AML-193 (cell line): ENCODE measurements around the gene E2F1.
A peak's percentile ranks its signal among the peaks of the same experiment; 100 is the strongest.

Experiments used
- DNase-seq, 2 experiments: peaks; one replicate each; lab custom pipeline; 2025; lab: John Stamatoyannopoulos, UW

E2F1 gene, protein sequence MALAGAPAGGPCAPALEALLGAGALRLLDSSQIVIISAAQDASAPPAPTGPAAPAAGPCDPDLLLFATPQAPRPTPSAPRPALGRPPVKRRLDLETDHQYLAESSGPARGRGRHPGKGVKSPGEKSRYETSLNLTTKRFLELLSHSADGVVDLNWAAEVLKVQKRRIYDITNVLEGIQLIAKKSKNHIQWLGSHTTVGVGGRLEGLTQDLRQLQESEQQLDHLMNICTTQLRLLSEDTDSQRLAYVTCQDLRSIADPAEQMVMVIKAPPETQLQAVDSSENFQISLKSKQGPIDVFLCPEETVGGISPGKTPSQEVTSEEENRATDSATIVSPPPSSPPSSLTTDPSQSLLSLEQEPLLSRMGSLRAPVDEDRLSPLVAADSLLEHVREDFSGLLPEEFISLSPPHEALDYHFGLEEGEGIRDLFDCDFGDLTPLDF

DNA sequence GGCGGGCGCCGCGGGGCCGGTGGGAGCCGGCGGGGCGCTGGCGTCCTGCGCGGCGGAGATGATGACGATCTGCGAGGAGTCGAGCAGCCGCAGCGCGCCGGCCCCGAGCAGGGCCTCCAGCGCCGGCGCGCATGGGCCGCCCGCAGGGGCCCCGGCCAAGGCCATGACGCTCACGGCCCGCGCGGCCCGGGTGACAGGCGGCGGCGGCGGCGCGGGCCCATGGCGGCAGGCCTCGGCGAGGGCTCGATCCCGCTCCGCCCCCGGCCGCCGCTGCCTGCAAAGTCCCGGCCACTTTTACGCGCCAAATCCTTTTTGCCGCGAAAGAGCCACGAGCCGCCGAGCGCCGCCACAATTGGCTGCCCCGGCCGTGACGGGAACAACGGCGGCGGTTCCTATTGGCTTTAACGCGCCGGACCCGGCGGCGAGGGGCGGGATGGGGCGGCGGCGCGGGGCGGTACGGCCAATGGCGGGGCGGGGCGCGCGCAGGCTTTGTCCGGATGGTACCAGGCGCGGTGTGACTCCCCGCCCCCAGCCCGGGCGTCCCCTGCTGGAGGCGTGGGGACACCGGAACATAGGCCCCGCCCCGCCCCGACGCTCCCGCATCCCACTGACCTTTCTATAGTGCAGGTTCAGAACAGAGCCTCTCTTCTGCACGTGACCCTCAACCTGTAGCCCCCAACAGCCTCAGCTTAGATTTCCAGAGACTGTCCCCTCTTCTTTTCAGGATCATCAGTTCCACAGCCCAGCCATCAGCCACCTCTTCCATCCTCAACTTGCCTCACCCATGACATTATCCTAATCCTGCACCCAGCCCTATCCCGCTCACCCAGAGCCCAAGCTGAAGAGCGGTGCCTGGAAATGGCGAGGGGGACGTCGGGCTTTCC is at the start of gene E2F1:
TSS of gene E2F1 (minus strand) at position 286 of the 884 bp plus-strand sequence. CDS start at position 165, 121 bp downstream.
- DNase-seq: peak; percentile 87 to 89

DNA sequence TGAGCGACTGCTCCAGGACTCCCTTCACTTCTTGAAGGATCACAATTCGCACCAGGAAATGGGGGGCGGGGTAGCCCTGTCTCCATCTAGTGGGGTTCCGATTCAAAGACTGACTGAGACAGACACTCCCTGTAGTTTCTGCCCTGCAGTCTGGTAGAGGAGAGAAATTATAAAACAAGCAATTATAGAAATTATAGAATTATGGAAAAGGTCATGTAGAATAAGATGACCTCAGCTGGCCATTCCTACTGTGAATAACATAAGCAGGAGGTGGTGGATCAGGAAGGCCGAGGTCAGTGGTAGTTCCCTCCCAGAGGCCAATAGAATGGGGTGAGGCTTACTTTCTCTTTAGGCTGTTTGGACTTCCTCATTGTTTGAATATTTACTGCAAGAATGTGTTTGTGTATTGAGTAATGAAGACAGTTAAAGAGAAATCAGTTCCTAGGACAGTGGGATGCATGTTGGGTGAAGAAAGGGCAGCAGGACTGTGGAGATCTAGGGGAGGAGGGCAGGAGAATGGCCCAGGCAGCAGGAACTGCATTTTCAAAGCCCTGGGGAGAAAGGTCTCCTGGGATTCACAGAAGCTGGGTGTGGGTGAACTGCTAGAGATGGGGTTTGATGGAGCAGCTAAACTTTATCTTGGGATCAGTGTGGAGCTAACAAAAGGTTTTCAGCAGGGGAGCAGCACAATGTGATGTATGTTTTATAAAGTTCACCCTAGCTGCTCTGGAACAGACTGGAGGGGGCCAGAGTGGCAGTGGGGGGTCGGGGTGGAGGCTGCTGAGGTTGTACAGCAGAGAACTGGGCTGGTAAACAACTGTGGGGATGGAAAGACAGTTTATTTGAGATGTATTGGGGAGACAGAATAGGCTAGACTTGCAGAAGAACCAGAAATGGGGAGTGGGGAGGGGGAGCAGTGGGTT is 47.7 kb upstream of the E2F1 start:
- peak; percentile 75 to 86 for DNase-seq

- DNase-seq: peak; percentile 87 to 91
Measured at GRCh38 chr20:33732166-33732970, 46.2 kb upstream of the E2F1 start.

DNA sequence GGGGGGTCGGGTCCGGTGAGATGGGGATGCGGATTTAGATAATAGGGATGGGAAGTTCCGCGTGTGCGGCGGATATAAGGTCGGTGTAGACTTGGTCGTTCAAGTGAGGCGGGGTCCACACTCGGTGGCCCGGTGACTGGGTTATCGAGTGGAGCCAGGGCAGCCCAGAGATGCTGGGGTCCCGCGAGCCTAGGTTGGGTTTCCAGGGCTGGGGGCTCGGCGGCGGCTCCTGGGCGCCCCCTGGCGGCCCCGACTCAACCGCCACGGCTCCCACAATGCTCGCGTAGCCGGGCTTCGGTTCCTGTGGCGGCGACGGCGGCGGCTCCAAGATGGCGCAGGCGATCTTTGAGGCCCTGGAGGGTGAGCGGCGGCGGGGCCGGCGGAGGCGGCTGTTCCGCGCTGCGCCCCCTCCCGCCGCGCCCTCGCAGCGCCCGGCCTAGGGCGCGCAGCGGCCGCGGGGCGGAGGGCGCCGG is 45.5 kb upstream of the E2F1 start, which contains the start of gene ZNF341:
TSS of gene ZNF341 (plus strand) at position 304 of the 473 bp plus-strand sequence. CDS start at position 330, 26 bp downstream.
- DNase-seq: peak; percentile 87 to 91

DNA sequence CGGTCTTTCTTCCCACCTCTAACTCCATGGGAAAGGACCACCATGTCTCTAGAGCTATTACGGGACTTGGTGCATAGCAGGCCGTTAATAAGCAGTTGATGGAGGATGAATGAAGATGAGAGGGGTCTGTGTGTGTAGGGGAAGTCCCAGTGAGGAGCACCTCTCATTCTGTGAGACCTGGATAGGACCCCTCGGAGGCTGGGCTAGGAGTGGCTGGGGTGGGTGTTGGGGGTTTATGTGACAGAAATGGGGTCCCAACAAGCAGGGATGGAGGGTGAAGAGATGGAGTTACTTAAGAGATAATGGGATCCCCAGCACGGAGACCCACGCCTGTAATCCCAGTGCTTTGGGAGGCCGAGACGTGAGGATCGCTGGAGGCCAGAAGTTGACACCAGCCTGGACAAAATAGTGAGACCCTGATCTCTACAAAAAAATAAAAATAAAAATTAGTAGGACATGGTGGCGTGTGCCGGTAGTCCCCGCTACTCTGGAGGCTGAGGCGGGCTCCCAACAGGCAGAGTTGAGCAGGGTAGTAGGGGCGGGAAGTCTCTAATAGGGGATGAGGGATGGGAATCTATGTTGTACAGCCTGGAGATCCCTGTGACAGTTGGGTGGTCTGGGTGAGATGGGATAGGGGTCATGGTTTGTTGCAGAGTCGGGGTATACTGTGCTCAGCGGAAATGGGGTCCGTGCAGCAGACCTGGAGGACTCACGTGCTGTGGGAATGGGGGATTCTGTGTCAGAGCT is 44.9 kb upstream of the E2F1 start:
- DNase-seq: no peak

GRCh38 chr20:33729101-33729500 is 42.9 kb upstream of the E2F1 start:
- no peak for DNase-seq

- DNase-seq: no peak
Measured at GRCh38 chr20:33728463-33728862, 42.3 kb upstream of the E2F1 start.

DNA sequence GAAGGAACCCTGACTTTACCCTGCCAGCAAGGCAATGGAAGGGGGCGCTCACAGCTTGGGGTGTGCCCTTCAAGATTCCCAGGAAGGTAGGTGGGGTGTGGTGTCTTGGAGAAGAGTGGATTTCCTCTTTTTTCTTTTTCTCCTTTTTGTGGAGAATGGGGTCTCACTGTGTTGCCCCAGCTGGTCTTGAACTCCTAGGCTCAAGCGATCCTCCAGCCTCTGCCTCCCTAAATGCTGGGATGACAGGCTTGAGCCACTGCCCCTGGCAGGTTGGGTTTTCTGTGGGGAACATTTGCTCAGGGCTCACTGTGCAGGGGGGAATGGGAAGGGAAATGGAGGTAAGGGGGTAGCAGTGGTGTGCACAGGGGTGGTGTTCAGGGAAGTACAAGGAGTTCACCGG is 41.6 kb upstream of the E2F1 start:
- no peak for DNase-seq

DNA sequence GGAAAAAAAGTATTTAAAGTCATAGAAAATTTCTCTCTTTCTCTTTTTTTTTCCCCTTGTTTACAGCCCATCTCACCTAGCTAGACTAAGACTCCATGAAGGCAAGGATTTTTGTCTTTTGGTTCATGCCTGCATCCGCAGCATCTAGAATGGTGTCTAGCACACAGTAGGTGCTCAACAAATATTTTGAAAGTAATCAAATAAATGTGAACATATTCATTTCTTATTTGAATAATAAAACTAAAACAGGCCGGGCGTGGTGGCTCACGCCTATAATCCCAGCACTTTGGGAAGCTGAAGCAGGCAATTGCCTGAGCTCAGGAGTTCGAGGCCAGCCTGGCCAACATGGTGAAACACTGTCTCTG is 40.9 kb upstream of the E2F1 start:
- DNase-seq: no peak

DNA sequence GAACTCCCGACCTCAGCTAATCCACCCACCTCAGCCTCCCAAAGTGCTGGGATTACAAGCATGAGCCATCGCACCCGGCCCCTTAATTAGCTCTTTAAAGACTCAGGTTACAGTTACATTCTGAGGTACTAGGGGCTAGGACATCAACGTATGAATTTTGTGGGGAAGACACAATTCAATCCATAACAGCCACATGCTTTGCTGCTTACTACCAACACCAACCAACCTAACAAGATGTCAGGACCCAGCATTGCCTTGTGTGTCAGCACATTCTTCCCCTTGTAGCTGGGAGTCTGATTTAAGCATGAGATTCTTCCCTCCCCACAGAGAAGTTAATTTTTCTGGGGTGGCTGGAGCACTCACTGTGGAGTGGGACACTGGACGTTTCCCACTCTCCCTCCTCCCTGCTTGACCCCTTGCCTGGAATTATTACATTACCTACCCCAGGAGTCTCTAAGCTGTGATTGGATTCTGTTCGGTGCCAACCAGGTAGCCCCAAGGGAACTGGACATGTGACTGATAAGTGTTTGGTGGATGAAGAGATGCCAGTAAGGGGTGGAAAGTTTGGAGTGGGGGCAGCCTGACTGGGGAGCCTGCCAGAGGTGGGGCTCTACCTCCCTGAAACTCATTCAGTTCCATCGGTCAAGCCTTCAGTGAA is 39.6 kb upstream of the E2F1 start:
- DNase-seq: no peak

DNA sequence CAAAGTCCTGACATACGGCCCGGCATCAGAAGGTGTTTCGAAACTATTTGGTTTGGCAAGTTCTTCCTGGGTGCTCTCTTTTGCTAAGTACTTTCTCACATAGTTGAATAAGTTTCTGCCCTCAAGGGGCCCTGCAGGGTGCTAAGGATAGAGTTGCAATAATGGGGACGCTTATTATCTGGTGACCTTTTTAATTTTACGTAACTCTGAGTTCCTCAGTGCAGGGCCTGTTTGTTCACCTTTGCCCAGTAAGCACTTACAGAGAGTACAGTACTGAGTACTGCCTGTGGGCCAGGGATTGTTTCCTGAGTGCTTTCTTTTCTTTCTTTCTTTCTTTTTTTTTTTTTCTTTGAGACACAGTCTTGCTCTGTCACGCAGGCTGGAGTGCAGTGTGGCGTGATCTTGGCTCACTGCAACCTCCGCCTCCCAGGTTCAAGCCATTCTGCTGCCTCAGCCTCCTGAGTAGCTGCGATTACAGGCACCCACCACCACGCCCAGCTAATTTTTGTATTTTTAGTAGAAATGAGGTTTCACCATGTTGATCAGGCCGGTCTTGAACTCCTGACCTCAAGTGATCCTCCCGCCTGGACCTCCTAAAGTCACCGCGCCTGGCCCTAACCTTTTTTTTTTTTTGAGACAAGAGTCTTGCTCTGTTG is 38.4 kb upstream of the E2F1 start:
- peak; percentile 94 to 97 for DNase-seq

GRCh38 chr20:33721391-33722140 is 35.4 kb upstream of the E2F1 start:
- DNase-seq: no peak

DNA sequence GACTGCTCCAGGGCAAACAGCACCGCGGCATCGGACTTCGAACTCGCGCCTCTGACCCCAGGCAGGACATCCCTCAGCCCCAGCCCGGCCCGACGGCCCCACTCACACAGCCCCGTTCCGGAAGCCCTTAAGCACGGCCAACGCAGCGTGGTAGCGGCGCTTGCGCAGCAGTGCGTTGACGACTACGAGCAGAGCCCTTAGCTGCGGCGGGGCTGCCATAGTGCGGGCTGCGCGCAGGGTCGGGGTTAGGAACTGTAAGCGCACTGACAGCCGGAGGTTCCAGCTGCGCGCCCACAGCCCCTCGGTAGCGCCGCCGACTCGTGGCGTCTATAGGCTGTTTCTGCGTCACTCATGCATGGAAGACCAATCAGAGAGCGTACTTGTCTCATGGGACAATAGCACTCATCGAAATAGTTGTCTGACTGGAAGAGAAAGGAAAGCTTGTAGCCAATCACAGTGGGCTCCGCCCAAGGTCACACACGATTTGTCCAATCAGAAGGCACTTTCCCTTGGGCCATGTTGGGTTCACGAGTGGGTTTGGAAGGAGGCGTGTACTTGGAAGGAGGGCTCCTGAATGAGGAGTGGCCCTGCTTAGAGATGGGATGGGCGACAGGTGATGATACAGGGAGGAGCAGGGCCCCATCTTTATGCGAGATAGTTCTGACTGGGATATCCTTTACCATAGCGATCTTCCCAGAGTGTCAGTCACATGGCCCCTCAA is 34.0 kb upstream of the E2F1 start, which contains the start of gene PXMP4:
TSS of gene PXMP4 (minus strand) at position 322 of the 721 bp plus-strand sequence. CDS start at position 219, 103 bp downstream.
- peak; percentile 95 to 98 for DNase-seq

GRCh38 chr20:33719277-33719988 is 33.2 kb upstream of the E2F1 start:
- DNase-seq: no peak

DNA sequence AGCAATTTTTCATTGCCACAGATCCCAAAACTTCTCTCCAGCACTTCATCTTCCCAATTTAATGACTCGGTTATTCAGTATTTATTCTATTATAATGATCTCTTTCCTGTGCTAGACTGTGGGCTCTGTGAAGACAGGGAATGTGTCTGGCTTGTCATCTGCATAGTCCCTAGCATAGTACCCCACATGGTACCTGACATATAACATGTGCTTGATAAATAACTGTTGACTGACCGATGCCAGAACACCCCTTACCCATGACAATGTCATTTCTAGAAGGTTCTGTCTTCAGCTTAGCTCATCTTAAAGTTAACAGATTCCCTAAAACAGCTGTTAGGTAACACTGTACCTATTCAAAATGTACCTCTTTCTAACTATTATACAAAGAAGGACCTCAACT is 30.3 kb upstream of the E2F1 start:
- no peak for DNase-seq

- DNase-seq: no peak
Measured at GRCh38 chr20:33713865-33714367, 27.7 kb upstream of the E2F1 start.

- no peak for DNase-seq
Measured at GRCh38 chr20:33711446-33711738, 25.2 kb upstream of the E2F1 start.
